Sigmoid colon (tissue), 7 donors: Measurements from ENCODE around the gene CLMN. TPM values are rescaled to one million over a fixed set of nuclear protein-coding genes. Genes with fewer than 3 reads are reported as not detected.

Experiments used
- DNase-seq: peaks from one replicate; pipeline ENCODE4 v3.0.0-alpha.2; 2019
- H3K27ac ChIP-seq, 4 donors: fragments of 200-600 bp; sonication (generic); one replicate each; pipeline ENCODE4 v1.5.1; 2016 to 2019; ENCODE audit warnings: mild to moderate bottlenecking in 1 of 4
- H3K27me3 ChIP-seq, 3 donors: fragments of 200-600 bp; sonication (generic); one replicate each; pipeline ENCODE4 v1.5.1; 2019; ENCODE audit warnings: mild to moderate bottlenecking in 1 of 3
- H3K36me3 ChIP-seq, 4 donors: fragments of 200-600 bp; sonication (generic); one replicate each; pipeline ENCODE4 v1.5.1; 2016 to 2019
- H3K4me1 ChIP-seq, 4 donors: fragments of 200-600 bp; sonication (generic); one replicate each; pipeline ENCODE4 v1.5.1; 2017 to 2019
- H3K4me3 ChIP-seq, 4 donors: fragments of 200-600 bp; sonication (generic); one replicate each; pipeline ENCODE4 v1.5.1; 2017 to 2019; ENCODE audit warnings: mild to moderate bottlenecking in 2 of 4, moderate library complexity in 1 of 4
- H3K9me3 ChIP-seq, 4 donors: fragments of 200-600 bp in 3 of 4; sonication (generic) in 3 of 4; one replicate each; pipeline versions ENCODE4 v1.5.1 to v1.6.1; 2013 to 2019
- CTCF ChIP-seq, 4 experiments: fragments of 450-650 bp in 3 of 4; fragments of 200-600 bp in 1 of 4; IDR thresholded peaks; one replicate each; pipeline ENCODE4 v1.5.1; 2016 to 2019; ENCODE audit warnings: antibody characterized with exemption in 4 of 4, mild to moderate bottlenecking in 3 of 4, moderate library complexity in 2 of 4
- EP300 ChIP-seq, 4 donors: sonication (generic); formaldehyde crosslinking; IDR thresholded peaks; one replicate each; pipeline ENCODE4 v1.6.1; 2017; ENCODE audit warnings: antibody characterized with exemption in 4 of 4
- POLR2A ChIP-seq, 2 donors: fragments of 450-650 bp; IDR thresholded peaks; one replicate each; pipeline ENCODE4 v1.6.1; 2016; ENCODE audit warnings: antibody characterized with exemption in 2 of 2, mild to moderate bottlenecking in 2 of 2, moderate library complexity in 2 of 2
- POLR2AphosphoS5 ChIP-seq, 4 donors: sonication (generic); formaldehyde crosslinking; IDR thresholded peaks; one replicate each; pipeline ENCODE4 v1.6.1; 2017; ENCODE audit warnings: antibody characterized with exemption in 4 of 4
- WGBS, 2 donors: extraction: QIAGEN DNeasy Blood & Tissue Kit; methylation state at CpG; one replicate each; pipeline ENCODE4 v1.1.7; 2013; 5-methylcytosine and 5-hydroxymethylcytosine counted together
- intact Hi-C: fragments of 100-400 bp; cut with DNase I; formaldehyde crosslinking; loops from one replicate; pipeline ENCODE4 v1.15.1; 2023
- polyA plus RNA-seq, 3 donors: library from polyadenylated mRNA; stranded (reverse); fragments of 200-250 nt; gene quantifications; one replicate each; pipeline ENCODE4 v1.2.3, GENCODE V29; 2013
- small RNA-seq, 3 donors: library from RNA; depleted of rRNA; stranded (forward); fragments of <200 nt; gene quantifications; one replicate each; pipeline ENCODE3, GENCODE V24; 2016
- total RNA-seq, 4 donors: library from RNA; depleted of rRNA; stranded (reverse); fragments of >200 nt; gene quantifications; one replicate each; pipeline ENCODE4 v1.1.0, GENCODE V29; 2016
- donor health status: healthy with polysubstance abuse.
- donor health status: Bipolar disorder and iron deficiency.
- donor health status: healthy.

The CLMN gene
- total and polyA plus RNA-seq, 7 donors: 3.5 to 40.2 (median 9.1) TPM

GRCh38 chr14:95136631-95137030 lies 183.1 kb downstream of the CLMN start:
- H3K27me3 ChIP-seq: no peaks in the 10 kb centered on the region
- H3K4me1 ChIP-seq: peaks cover 0 to 84% (median 76%) of the 10 kb centered on the region in 4 donors
- DNase-seq: no peak
- no peaks in the 10 kb centered on the region for H3K9me3 ChIP-seq
- TF ChIP-seq POLR2AphosphoS5 (IDR thresholded peaks at IDR 0.05) (peak in 1 of 4 donors; percentile 34), POLR2A (IDR thresholded peaks at IDR 0.05) (no peak)
- H3K27ac ChIP-seq: peak overlapping the region in 3 of 4 donors; percentile 50 to 57 (median 56)
- intact Hi-C loops: no loop called here
- 79 to 94% methylated on average over 1 of the region's 1 CpG for WGBS, 2 donors
- no peak overlapping the region for H3K4me3 ChIP-seq
- peaks cover 0 to under 1% (median 0%) of the 10 kb centered on the region in 4 donors for H3K36me3 ChIP-seq

GRCh38 chr14:95134304-95134933 lies 185.3 kb downstream of the CLMN start:
- intact Hi-C loops: no loop called here
- H3K4me3 ChIP-seq: no peak overlapping the region
- H3K27me3 ChIP-seq: no peaks in the 10 kb centered on the region
- no peaks in the 10 kb centered on the region for H3K9me3 ChIP-seq
- peak overlapping the region in 3 of 4 donors; percentile 0 to 14 (median 12) for H3K27ac ChIP-seq
- 86 to 92% methylated on average over 8 of the region's 8 CpGs for WGBS, 2 donors
- DNase-seq: no peak
- peaks cover 0 to 62% (median 56%) of the 10 kb centered on the region in 4 donors for H3K4me1 ChIP-seq
- H3K36me3 ChIP-seq: peaks cover 0 to 17% (median under 1%) of the 10 kb centered on the region in 4 donors
- no peak for TF ChIP-seq CTCF (IDR thresholded peaks at IDR 0.05)
- TF ChIP-seq POLR2A (IDR thresholded peaks at IDR 0.05): no peak
- no peak for TF ChIP-seq EP300 (IDR thresholded peaks at IDR 0.05)
- TF ChIP-seq POLR2AphosphoS5 (IDR thresholded peaks at IDR 0.05): no peak

- 94 to 95% methylated on average over 2 of the region's 2 CpGs for WGBS, 2 donors
- Histone ChIP-seq H3K4me1 (peaks cover 0 to 57% (median 52%) of the 10 kb centered on the region in 4 donors), H3K27me3 (no peaks in the 10 kb centered on the region), H3K4me3 (no peak overlapping the region), H3K9me3 (no peaks in the 10 kb centered on the region), H3K36me3 (peaks cover 0 to 27% (median 2%) of the 10 kb centered on the region in 4 donors), H3K27ac (peak overlapping the region in 2 of 4 donors; percentile 5 to 42)
- TF ChIP-seq EP300 (IDR thresholded peaks at IDR 0.05): no peak
- TF ChIP-seq POLR2A (IDR thresholded peaks at IDR 0.05): no peak
- no peak for TF ChIP-seq POLR2AphosphoS5 (IDR thresholded peaks at IDR 0.05)
- no peak for TF ChIP-seq CTCF (IDR thresholded peaks at IDR 0.05)
- intact Hi-C loops: no loop called here
- DNase-seq: no peak
Observed at GRCh38 chr14:95133282-95133681, 186.4 kb downstream of the CLMN start.

- peak overlapping the region in 3 of 4 donors; percentile 5 to 42 (median 36) for H3K27ac ChIP-seq
- peaks cover 0 to 52% (median 47%) of the 10 kb centered on the region in 4 donors for H3K4me1 ChIP-seq
Observed at GRCh38 chr14:95132760-95133159, 186.9 kb downstream of the CLMN start.

More at GRCh38 chr14:95132760-95133159, 186.9 kb downstream of the CLMN start:
- no peaks in the 10 kb centered on the region for H3K27me3 ChIP-seq
- intact Hi-C loops: no loop called here
- no peak for TF ChIP-seq POLR2A (IDR thresholded peaks at IDR 0.05)
- TF ChIP-seq POLR2AphosphoS5 (IDR thresholded peaks at IDR 0.05): no peak
- TF ChIP-seq CTCF (IDR thresholded peaks at IDR 0.05): no peak
- TF ChIP-seq EP300 (IDR thresholded peaks at IDR 0.05): no peak
- H3K4me3 ChIP-seq: no peak overlapping the region
- WGBS, 2 donors: 79 to 85% methylated on average over 5 of the region's 5 CpGs
- H3K36me3 ChIP-seq: peaks cover 0 to 27% (median 2%) of the 10 kb centered on the region in 4 donors
- no peaks in the 10 kb centered on the region for H3K9me3 ChIP-seq
- DNase-seq: no peak

Small RNA genes within 50 kb of the gene (small RNA-seq; reads per million reads assigned to genes)
- gene MIR3173: 0 to 0.11 (median 0) reads per million in 3 donors

Other genes with a start within 250 kb of the CLMN start
- 10 to 100 TPM; 44.9 to 77.0 (median 51.1) TPM for gene DICER1, start 162.4 kb downstream of the CLMN start, total RNA-seq
- 10 to 100 TPM in 1 of 3 donors, 1 to 10 TPM in 2; 6.0 to 13.2 (median 7.9) TPM for gene DICER1, start 162.4 kb downstream of the CLMN start, polyA plus RNA-seq
- 10 to 100 TPM in 2 of 4 donors, 1 to 10 TPM in 2; 5.6 to 11.8 (median 9.9) TPM for gene SYNE3, start 196.7 kb upstream of the CLMN start, total RNA-seq
- 1 to 10 TPM in 2 of 3 donors, under 1 TPM in 1; 0.69 to 6.3 (median 1.8) TPM for gene SYNE3, start 196.7 kb upstream of the CLMN start, polyA plus RNA-seq
- gene GLRX5, start 215.1 kb upstream of the CLMN start, total RNA-seq: 10 to 100 TPM; 30.5 to 61.4 (median 44.3) TPM
- gene GLRX5, start 215.1 kb upstream of the CLMN start, polyA plus RNA-seq: 10 to 100 TPM; 45.7 to 97.1 (median 76.9) TPM